ENCODE measurements around the gene IQGAP2.
"Not testable (repeated sequence)": the region's sequence is repeated elsewhere in the genome, so short reads cannot be mapped to it uniquely, and the experiment has no call there.

IQGAP2 gene

DNA sequence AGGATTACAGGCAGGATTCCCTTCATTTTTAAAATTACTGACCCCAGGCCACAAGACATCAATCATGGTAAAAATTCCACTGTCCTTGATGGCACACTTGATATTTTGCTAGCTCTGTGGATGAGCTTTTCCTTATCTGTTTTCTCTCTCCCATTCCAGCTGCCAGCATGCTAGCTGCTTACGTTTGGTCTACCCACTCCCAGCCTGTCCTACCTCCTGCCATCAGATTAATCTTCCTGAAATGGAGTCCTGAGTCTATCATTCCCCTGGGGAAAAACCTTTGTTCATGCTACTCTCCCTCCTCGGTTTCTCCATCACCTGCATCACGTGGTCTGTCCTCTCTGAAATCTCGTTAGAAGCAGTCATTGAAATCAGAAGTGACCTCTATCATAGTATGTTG is 111.2 kb downstream of the IQGAP2 start:
- no peak for DNase-seq

DNA sequence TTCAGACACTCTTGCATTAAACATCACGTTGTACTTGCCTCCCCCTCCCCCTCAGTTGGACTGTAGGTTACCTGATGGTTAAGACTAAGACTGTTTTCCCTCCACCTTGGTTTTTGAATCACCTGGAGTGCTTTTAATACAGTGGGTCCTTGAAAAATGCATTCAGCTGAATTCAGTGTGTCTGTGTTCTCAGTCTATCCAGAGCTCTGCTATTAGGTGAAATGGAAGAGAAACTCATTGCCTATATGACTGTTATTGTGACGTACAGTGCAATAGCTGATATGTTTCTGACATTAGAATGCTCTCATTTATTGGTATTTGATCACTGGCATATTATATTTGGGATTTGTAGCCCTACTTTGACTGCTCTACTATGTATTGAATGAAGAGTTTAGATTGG is 111.6 kb downstream of the IQGAP2 start:
- DNase-seq: no peak

DNA sequence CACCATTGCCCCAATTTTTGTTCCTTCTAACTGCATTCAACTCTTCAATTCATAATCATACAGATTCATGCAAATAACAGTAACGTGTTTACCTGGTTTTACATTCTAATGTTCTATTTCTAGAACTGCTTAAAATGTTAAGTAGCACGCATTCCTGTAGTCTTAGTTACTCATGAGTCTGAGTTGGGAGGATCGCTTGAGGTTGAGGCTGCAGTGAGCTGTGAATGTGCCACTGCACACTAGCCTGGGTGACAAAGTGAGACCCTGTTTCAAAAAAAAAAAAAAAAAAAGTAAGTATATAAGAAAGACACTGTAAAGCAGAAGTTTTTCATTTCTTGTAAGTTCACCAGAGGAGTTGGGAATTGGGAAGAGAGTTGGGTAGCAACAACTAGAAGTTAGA is 114.2 kb downstream of the IQGAP2 start:
- DNase-seq: no peak

DNA sequence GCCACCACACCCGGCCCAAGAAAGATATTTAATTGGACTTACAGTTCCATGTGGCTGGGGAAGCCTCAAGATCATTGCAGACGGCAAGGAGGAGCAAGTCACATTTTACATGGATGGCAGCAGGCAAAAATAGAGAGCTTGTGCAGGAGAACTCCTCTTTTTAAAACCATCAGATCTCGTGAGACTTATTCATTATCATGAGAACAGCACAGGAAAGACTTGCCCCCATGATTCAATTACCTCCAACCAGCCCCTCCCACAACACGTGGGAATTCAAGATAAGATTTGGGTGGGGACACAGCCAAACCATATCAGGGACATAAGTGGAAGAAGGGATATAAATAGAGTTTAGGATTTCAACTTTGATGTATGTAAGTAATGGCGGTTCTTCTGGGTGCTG is 115.2 kb downstream of the IQGAP2 start:
- not testable (repeated sequence) for DNase-seq

DNA sequence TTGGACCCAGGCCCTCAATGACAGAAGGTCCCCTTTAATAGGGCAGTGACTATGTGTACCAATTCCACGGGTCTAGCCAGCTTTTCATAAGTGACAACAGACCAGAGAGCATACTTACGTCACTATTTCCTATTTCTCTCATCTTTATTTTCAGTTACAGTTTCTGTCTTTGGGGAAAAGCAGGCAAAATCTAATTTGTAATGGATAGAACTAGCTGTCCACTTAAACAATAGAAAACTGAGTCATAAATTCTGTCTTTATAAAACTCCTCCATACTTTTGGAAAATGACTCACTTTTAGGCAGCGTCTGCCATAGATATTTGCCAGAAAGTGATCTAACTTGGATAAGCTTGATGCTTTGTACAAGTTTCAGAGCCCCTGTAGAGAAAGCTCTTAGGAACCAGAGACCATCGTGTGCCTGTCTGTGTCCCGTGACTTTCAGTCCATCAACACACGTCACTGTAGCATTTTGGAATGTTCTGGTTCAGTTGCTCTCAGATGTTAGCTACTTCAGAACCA is 118.2 kb downstream of the IQGAP2 start:
- no peak for DNase-seq

DNA sequence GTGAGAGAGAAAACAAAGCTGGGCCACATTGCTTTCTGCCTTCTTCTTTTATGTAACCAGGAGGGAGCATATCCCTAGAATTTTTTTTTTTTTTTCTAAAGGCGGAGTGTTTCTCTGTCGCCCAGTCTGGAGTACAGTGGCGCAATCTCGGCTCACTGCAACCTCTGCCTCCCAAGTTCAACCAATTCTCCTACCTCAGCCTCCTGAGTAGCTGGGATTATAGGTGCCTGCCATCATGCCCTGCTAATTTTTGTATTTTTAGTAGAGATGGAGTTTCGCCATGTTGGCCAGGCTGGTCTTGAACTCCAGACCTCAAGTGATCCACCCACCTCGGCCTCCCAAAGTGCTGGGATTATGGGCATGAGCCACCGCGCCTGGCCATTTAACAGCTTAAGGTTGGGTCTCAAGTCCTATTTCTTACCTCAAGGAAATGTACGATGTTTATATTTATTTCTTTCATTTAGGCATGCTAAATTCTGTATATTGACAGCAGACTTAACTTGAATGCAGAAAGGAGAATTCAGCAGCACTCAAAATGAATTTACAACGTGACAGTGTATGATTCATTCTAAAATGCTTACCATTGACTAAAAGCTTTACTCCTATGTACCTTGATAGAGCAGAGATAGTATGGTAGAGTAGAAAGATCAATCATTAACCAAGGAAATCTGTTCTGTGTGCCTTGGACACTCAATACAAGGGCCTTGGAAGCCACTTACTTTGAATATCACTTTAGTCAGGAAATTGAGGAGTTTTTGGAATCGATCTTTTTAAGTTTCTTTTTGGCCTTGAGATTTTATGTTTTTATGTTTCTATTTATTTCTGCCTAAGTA is 119.2 kb downstream of the IQGAP2 start:
- no peak for DNase-seq

DNA sequence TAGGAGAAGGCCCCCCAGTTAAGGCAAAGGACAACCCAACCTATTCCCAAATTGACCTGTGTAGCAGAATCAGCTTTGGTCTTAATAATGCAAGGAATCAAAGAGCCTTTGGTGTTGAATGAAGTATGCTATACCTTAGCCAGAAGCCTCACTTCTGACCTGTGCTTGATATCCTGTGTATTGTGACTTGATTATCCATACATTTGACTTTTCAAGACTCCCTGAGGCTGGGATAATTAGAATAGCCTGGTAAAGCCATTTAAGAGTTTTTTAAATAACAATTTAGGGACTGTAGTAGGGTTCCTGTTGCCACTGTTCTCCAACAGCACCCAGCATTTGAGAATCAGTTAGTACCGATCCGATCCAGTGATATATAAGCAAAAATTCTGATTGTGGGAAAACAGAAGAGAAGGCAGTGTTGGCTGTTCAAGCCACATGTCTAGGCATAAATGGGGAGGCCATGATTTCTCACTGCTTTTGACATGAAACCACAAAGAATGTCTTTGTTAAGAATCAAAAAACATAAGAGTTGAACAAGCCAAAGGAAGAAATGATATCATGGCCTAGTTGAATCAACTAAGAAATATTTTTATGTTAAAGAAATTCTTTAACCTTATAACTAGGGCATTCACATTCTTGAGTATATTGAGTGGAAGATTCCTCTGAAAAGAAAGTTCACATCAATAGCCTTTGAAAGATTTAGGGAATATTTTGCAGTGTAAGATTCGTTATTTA is 121.2 kb downstream of the IQGAP2 start:
- DNase-seq: no peak

DNA sequence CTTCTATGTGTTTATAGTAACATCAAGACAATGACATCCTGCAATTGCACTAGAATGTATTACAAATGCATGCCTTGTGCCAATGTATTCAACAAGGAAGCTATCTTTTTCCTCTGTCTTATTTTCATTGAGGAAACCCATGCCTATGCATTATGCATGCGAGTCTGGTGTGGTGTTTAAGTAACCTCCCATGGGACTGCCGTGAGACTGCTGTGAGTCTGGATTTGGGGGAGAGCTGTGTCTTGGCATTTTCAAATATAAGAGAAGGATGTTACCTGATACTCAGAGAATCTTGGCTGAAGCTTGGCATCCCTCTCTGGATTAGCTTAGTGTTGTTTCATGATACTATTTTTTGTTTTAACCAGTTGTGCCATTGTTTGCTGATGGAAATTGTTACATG is 121.8 kb downstream of the IQGAP2 start:
- DNase-seq: no peak

DNA sequence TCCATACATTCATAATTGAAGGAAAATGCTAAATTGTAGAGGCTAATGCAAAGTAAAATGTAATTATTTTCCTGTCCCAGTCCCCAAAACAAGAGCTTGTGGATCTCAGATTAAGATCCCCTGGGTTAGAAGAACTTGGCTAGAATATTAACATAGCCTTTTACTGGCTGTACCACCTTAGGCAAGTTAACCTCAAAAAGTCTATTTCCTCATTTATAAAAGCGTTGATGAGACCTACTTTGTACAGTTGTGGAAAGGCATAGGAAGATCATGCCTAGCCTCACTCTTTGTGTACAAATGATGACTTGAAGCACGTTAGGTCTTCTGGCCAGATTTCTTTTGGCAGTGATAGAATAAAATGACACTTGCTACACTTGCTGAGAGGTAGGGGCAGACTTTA is 122.9 kb downstream of the IQGAP2 start:
- no peak for DNase-seq

DNA sequence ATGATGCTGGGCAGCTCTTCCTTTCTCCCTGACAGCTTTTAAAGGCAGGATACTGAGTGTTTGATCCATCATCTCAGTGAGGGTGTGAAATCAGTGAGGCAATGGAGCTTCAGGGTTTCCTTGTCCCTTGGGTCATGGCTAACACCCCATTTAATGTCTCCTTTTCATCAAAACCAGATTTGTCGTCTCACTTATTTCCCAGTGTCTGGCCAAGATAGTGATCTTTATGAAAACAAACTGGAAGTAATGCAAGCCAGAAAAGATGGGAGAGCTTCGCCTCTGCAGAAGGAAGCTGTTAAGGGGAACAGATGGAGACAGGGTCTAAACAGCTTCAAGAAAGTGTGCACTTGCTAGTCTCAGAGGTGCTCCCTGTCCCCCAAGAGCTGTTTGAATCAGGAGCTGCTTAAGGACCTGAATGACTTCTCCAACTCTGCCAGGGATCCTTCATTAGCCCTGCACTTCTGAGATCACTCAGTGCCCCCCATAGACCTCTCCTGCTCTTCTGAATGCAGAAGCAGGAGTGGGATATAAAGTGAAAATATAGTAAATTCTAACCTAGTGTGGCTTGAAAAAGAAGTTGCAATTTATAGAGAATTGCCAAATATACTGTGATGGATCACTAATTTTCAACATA is 124.0 kb downstream of the IQGAP2 start:
- DNase-seq: no peak

DNA sequence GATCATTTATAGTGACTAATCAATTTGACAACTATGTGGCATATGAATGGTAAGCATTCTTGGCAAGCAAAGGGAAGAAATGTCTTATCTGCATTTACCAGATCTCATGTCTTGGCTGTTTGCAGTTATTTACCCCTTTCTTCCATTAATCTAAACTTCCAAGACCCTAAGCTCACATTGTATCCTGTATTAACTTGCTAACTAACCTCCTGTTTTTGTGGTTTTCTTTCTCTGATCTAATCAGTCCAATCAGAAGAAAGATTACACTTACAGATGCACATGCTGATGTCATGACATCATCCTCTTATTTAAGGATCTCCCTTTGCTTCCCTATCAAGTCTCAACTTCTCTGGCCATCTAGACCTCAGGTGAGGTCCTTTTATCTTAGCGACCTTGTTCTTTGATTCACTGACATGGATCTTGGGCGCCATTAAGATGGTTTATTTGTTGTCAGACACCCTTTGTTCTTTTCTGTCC is 124.6 kb downstream of the IQGAP2 start:
- peak in 1 of 6 experiments; percentile 6 for DNase-seq

DNA sequence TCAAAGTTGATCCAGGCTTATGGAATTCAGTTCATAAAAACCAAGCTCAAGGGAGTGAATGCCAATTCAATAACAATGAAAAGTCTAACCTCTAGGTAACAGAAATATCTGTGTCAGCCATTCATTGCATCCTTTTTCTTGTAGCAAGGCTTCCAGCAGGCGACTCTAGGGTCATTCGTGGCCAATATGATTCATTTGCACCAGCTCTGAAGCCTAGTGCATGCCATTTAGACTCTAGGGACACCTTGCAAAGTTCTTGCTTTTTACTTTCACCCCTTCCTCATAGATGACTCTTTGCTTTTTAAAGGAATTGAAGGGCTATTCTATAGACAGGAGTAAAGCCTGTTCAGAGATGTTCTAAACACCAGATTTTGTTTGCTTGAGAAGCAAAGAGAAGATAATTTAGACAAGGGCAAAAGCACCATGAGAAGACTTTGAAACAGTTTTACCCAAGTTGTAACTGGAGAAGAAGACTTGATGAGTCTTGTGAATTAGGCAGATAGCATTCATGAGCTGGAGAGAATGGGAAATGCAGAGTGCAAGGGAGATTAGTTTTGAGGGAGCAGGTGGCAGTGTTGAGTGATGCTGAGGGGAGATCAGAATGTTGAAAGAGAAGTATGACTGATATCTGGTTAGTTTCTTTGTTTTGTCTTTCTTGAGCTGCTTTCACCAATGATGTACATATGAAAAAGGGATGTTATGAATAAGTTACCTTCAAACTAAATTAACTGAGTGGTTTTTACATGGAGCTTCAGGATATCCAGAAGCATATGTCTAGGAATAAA is 125.7 kb downstream of the IQGAP2 start:
- no peak for DNase-seq

DNA sequence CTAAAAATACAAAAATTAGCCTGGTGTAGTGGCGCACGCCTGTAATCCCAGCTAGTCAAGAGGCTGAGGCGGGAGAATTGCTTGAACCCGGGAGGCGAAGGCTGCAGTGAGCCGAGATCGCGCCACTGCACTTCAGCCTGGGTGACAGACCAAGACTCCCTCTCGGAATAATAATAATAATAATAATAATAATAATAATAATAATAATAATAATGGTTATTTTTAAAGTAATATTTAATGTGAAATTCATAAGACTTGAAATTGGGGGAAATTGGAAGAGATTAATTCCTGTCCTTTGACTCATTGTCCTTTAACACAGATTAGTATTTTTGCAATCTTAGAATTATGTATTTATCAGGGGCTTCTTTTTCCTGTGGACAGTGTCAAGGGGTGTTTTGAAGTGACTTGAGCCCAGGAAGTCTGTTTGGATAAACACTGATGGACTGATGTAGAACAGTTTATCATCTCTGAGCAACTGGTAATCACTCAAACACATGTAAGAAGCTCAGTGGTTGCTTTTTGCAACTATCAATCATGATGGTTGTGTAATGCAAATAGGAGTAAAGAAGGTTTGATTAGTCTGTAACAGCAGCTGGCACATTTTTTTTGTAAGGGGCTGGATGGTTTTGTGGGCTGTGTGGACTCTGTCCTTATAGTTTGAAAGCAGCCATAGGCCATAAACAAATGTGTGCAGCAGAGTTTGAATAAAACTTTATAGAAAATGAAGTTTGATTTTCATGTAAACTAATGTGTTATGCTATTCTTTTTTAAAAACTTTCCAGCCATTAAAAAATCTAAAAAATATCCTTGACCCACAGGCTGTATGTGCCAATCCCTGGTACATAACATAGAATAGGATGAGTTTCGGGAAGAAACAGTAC is 126.6 kb downstream of the IQGAP2 start:
- no peak for DNase-seq

DNA sequence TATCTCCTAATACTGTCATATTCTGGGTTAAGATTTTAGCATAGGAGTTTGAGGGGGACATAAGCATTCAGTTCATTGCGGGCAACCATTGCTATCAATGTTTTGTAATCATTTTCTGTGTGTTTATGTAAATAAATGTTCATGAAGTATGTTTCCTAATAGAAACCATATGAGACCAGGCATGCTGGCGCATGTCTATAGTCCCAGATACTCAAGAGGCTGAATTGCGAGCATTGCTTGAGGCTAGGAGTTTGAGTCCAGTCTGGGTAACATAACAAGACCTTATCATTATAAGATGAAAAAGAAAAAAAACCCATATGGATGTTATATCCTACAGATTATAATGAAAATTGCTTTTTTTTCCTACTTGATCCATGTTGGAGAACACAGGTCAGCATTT is 129.0 kb downstream of the IQGAP2 start:
- no peak for DNase-seq

DNA sequence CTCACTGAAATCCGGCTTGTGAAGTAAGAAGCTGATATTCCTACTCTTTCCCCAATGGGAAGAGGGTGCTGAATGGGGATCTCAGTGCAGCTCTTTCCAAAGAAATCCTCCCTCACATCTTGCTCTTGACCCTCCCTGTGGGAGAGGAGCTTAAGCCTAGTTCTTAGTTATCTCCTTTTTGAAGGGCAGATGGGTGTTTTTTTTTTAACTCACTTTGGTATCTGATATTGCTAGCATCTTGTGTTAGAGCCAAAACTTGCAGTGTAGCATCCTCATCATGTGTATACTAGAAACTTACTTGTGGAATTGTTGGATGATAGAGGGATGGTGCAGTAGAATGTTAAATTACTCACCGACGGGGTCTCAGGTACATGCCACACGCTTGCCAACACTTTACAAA is 129.9 kb downstream of the IQGAP2 start:
- DNase-seq: no peak

DNA sequence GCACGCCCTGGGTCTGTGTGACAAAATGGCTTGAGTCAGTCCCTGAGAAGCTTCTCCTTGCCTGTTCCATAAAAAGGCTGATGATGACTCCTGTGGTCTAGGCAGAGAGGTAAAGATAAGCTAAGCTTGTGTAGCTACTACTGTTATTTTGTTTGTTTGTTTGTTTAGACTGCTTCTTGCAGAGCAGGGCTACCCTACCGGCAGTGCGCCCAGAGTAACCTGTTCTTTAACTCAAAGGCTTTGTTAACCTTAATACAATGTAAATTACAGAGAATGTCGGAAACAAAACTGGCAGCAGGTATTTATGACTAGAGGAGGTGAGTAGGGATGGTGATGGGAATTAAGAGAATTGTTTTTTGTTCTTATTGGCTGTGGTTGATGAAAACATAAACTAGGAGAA is 132.5 kb downstream of the IQGAP2 start:
- DNase-seq: no peak

DNA sequence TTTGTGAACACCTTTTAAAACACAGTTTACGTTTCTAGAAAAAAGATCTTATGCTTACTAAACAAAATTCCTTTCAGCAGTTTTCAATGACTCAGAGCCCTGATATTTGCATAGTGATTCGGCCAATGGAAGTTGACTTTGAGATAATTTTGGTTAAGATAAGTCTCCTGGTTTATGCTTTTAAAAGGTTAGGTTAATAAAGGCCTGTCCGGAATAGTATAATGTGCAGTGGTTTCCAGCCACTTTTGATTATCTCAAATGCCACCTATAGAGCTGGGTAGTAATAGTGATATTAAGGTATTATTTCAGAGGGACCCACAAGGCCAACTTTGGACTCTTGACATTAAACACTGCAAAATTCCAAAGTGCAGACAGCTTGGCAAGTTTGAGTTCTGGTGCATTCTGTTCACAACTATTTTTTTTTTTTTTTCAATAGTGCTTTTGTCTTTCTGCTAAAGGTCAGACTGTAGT is 134.0 kb downstream of the IQGAP2 start:
- no peak for DNase-seq

DNA sequence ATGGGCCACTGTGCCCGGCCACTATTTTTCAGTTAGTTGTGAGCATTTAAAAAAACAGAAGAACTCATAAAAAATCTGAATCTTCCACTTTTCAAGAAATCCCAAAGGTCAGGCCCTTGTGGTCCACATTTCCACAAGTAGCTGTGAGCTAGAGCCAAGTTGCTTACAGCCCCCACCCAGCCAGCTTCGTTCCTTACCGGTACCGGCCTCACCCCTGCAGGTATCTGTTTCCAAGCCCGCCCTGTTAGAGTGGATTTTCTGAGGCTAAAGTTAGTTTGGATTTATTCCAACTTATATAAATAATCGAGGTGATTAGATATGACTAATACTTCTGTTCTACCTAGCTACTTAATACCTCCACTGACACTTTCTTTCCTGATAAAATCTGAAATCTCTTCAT is 139.2 kb downstream of the IQGAP2 start:
- no peak for DNase-seq

DNA sequence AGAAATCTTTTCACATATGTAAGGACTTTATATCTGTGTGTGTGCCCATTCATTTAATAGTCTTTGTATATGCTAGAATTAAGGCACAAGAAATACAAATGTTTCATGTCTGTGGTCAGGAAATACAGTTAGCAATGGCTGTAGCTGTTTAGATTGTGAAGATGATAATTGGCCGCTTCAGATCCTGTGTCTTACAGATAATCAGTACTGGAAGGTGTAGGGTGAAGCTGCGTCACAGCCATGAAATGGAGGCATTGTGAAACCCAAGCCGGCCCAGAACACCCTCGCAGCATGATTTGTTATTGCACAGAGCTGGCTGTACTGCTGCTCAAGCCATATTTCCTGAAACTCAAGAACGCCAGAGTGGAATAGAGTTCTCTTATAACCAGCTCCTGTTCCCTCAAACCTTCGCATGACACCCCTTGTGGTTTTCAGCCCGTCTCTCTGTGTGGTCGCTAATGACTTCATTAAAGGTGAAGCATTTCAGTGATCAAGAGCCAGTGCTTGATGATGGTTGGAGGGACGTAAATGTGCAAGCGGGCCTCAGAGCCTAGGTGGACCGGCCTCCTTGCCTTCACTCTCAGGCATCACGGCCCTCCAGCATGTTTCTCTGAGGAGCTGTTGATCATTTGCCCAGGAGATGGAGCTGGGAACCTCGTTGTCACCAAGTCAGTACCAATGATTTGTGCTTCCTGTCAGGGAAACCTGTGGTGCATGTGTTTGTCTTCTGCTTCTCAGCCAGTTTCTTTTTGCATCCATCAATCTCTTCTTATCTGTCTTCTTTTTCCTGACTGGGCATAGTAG is 140.0 kb downstream of the IQGAP2 start:
- DNase-seq: peak; percentile 18 to 79 (median 52)

DNA sequence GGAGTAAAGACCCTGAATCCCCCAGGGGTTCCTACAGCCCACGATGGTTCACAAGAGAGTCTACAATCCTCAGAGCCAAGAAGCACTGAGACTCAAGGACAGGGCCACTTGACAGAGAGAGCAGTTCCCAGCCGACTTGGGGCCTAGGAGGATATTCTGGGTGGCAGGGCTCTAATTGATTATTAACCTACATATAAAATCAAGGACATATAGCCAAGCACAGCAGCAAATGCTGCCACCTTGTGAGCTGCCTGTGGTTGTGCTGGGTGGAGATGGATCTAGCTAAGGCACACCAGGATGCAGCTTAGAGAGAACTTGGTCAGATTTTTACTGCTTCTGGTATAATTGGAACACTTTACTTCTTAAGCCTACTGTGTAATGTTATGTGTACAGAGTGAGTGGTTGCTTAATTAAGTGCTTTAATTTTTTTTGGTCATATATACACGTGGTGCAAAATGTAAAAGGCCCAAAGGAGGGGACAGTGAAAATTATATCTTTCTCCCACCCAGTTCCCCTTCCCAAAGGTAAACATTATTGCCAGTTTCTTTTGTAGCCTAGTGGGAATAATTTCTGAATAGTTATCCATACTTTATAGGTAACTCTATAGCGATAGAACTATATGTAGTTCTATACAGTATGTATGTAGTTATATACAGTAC is 141.3 kb downstream of the IQGAP2 start:
- DNase-seq: peak; percentile 10 to 65 (median 42)

Measured in stimulated activated naive CD4-positive, alpha-beta T cell (primary cell).